NCI-H226 (cell line): Measurements from ENCODE around the gene IHH.

ENCODE experiments used
- DNase-seq: peaks from one replicate; pipeline ENCODE4 v3.0.0-alpha.2; 2015

Gene IHH

GRCh38 chr2:219018286-219018685, 42.4 kb downstream of the IHH start:
- no peak for DNase-seq

GRCh38 chr2:219017201-219017931, 43.4 kb downstream of the IHH start:
- DNase-seq, result no peak

- no peak for DNase-seq
Measured at GRCh38 chr2:219016721-219017120, 44.0 kb downstream of the IHH start.

GRCh38 chr2:219010873-219011272, 49.8 kb downstream of the IHH start:
- DNase-seq, result no peak

GRCh38 chr2:219010162-219010756, 50.5 kb downstream of the IHH start:
- DNase-seq, result peak; percentile 36

- DNase-seq, result no peak
Measured at GRCh38 chr2:219009294-219009693, 51.4 kb downstream of the IHH start.
